ENCODE data around the gene RABGAP1L. TPM values are rescaled to one million over a fixed set of nuclear protein-coding genes. Genes with fewer than 3 reads are reported as not detected.

RABGAP1L gene
- total and polyA plus RNA-seq, 10 donors: 30.3 to 125 (median 77.7) TPM

- Histone ChIP-seq H3K27me3 (replicated peaks in 1 of 7) (no peaks in the 10 kb centered on the region), H3K9me3 (no peaks in the 10 kb centered on the region), H3K4me1 (no peaks in the 10 kb centered on the region), H3K36me3 (peaks cover 0 to 45% (median 17%) of the 10 kb centered on the region in 6 donors), H3K4me3 (no peak overlapping the region), H3K27ac (no peak overlapping the region)
- 96 to 99% (median 97%) methylated on average over 1 of the region's 1 CpG for WGBS, 5 donors
- no peak for DNase-seq
- intact Hi-C loops (cut with DNase I; ENCODE audit: low total_unique reads): no loop called here
- TF ChIP-seq POLR2A (IDR thresholded peaks at IDR 0.05): no peak
- TF ChIP-seq POLR2AphosphoS5 (IDR thresholded peaks at IDR 0.05): no peak
- TF ChIP-seq CTCF (IDR thresholded peaks at IDR 0.05 in 8 of 11, conservative IDR thresholded peaks at IDR 0.05 in 3 of 11): no peak
Observed at GRCh38 chr1:174239541-174239940, 80.2 kb downstream of the RABGAP1L start.

- Histone ChIP-seq H3K4me1 (no peaks in the 10 kb centered on the region), H3K27me3 (replicated peaks in 1 of 7) (no peaks in the 10 kb centered on the region), H3K27ac (no peak overlapping the region), H3K36me3 (peaks cover 0 to 70% (median 24%) of the 10 kb centered on the region in 6 donors), H3K9me3 (no peaks in the 10 kb centered on the region), H3K4me3 (no peak overlapping the region)
- TF ChIP-seq CTCF (IDR thresholded peaks at IDR 0.05 in 8 of 11, conservative IDR thresholded peaks at IDR 0.05 in 3 of 11) (no peak), POLR2A (IDR thresholded peaks at IDR 0.05) (no peak), POLR2AphosphoS5 (IDR thresholded peaks at IDR 0.05) (no peak)
- intact Hi-C loops (cut with DNase I; ENCODE audit: low total_unique reads): no loop called here
- DNase-seq: no peak
- WGBS, 5 donors: 95 to 98% (median 96%) methylated on average over 2 of the region's 2 CpGs
Observed at GRCh38 chr1:174242856-174243255, 83.5 kb downstream of the RABGAP1L start.

DNA sequence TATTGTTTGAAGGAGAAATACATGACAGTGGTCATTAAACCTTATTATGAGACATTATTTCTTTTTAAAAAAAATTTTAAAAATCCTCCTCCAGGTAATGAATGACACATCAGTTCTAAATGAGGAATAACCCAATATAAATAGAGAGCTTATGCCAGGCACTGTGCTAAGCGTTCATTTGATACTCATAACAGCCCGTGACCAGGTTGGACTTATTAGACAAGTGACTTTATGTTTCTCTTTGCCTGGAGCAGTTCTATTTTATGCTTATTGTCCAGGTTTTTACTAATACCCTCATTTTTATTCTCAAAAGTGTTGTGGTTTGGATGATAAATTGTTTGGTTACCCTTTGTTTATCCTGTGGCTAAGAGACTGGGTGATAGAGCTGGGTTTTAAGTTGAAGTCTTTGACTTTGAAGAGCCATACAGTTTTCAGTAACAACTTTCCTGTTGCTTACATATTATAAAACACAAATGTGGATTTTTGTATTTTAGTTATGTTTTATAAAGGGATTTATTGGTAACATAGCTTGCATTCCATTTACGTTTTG, 84.2 kb downstream of the RABGAP1L start:
- no peak for DNase-seq
- Histone ChIP-seq H3K36me3 (peaks cover 0 to 70% (median 24%) of the 10 kb centered on the region in 6 donors), H3K27ac (no peak overlapping the region), H3K4me3 (no peak overlapping the region), H3K4me1 (no peaks in the 10 kb centered on the region), H3K9me3 (no peaks in the 10 kb centered on the region), H3K27me3 (replicated peaks in 1 of 7) (no peaks in the 10 kb centered on the region)
- TF ChIP-seq CTCF (IDR thresholded peaks at IDR 0.05 in 8 of 11, conservative IDR thresholded peaks at IDR 0.05 in 3 of 11) (no peak), POLR2A (IDR thresholded peaks at IDR 0.05) (no peak), POLR2AphosphoS5 (IDR thresholded peaks at IDR 0.05) (no peak)
- intact Hi-C loops (cut with DNase I; ENCODE audit: low total_unique reads): no loop called here
- WGBS, 5 donors: 65 to 96% (median 79%) methylated on average over 3 of the region's 3 CpGs

GRCh38 chr1:174244017-174244416, 84.7 kb downstream of the RABGAP1L start:
- TF ChIP-seq POLR2A (IDR thresholded peaks at IDR 0.05) (no peak), CTCF (IDR thresholded peaks at IDR 0.05 in 8 of 11, conservative IDR thresholded peaks at IDR 0.05 in 3 of 11) (no peak), POLR2AphosphoS5 (IDR thresholded peaks at IDR 0.05) (no peak)
- H3K4me3 ChIP-seq: no peak overlapping the region
- 91 to 95% (median 92%) methylated on average over 5 of the region's 5 CpGs for WGBS, 5 donors
- H3K36me3 ChIP-seq: peaks cover 0 to 70% (median 24%) of the 10 kb centered on the region in 6 donors
- H3K9me3 ChIP-seq: no peaks in the 10 kb centered on the region
- intact Hi-C loops (cut with DNase I; ENCODE audit: low total_unique reads): no loop called here
- DNase-seq: no peak
- no peak overlapping the region for H3K27ac ChIP-seq
- no peaks in the 10 kb centered on the region for H3K4me1 ChIP-seq
- H3K27me3 ChIP-seq (replicated peaks in 1 of 7): no peaks in the 10 kb centered on the region

All from spleen (tissue), 11 donors.